Measurements from ENCODE around the gene KLHDC7B.

KLHDC7B gene

DNA sequence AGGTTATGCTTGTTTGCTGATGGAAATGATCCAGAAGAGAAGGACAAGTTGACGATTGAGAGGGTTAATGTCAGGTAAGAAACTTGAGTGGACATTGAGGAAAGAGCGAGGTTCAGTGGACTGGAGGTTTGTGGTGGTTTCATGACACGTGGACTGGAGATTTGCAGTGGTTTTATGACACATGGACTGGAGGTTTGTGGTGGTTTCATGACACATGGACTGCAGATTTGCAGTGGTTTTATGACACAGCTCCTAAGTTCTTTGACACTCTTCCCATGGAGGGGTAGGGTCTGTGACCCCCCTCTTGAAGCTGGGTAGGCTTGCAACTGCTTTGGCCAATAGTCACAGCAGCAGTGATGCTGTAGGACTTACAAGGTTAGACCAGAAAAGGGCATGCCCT lies 49.5 kb downstream of the KLHDC7B start:
- no peak for DNase-seq (ENCODE audit: low read depth in 2 of 2)

GRCh38 chr22:50597097-50597496 lies 51.4 kb downstream of the KLHDC7B start:
- no peak for DNase-seq (ENCODE audit: low read depth in 2 of 2)

DNA sequence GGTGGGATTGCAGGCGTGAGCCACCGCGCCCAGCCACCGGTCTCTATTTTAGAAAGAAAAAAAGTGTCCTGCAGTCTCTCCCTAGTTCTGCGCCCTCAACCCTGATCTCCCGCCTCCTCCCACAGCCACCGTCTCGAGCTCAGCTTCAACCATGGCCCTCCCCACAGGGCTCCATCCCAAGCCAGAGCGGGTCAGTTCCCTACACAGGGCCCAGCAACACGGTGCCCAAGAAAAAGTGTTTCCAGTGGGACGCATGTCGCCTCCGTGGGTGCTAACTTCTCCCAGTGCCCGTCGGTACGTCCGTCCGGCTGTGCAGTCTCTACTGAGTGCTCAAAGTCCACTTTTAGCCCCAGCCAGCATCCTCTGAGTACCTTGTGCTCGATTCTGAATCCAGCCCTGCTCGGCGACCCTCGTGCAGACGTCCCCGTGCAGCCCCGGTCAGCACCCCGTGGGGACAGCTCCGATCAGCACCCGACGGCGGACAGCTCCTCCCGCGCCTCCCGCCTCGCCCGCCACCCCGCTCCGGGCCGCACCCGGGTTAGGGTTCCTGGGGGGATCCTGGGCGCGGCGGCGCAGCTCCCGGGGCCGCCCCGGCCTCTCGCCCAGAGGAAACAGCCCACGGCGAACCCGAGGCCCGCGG lies 54.2 kb downstream of the KLHDC7B start:
- DNase-seq (ENCODE audit: low read depth in 2 of 2), result no peak

- DNase-seq (ENCODE audit: low read depth in 2 of 2), result no peak
These were observed 54.8 kb downstream of the KLHDC7B start, which contains the start of gene MAPK8IP2 for GRCh38 chr22:50600538-50600937. Gene MAPK8IP2, plus strand, starts transcription at chr22:50600793. Its CDS starts 26 bp downstream, at chr22:50600819.

Measured in stimulated activated CD8-positive, alpha-beta memory T cell treated with anti-CD3 and anti-CD28 coated beads, Interleukin-7, amount 100 ng/mL, for 1 hour (primary cell).